GM06990 (cell line): ENCODE results near the gene MNX1.

ENCODE experiments used
- DNase-seq: peaks from one replicate; pipeline ENCODE4 v3.0.0-alpha.2; 2011; ENCODE audit not compliant: insufficient read length; ENCODE audit errors: extremely low read depth
- H3K27me3 ChIP-seq: replicated peaks from 2 replicates; pipeline ENCODE4 v1.6.0; 2011; ENCODE audit warnings: low read length; ENCODE audit not compliant: control insufficient read depth, insufficient read depth
- H3K36me3 ChIP-seq: 2 replicates; pipeline ENCODE4 v1.5.1; 2011; ENCODE audit warnings: low read length; ENCODE audit not compliant: control insufficient read depth, insufficient read depth
- H3K4me3 ChIP-seq: replicated peaks from 2 replicates; pipeline ENCODE4 v1.5.1; 2011; ENCODE audit warnings: low read depth, mild to moderate bottlenecking, control low read depth, low read length
- TF ChIP-seq, protein P1 (sequence below): IDR thresholded peaks from 2 replicates; pipeline ENCODE4 v1.5.1; 2011; ENCODE audit warnings: low read length, control low read depth, mild to moderate bottlenecking, inconsistent platforms; ENCODE audit not compliant: insufficient read depth, poor library complexity, severe bottlenecking

Gene MNX1

DNA sequence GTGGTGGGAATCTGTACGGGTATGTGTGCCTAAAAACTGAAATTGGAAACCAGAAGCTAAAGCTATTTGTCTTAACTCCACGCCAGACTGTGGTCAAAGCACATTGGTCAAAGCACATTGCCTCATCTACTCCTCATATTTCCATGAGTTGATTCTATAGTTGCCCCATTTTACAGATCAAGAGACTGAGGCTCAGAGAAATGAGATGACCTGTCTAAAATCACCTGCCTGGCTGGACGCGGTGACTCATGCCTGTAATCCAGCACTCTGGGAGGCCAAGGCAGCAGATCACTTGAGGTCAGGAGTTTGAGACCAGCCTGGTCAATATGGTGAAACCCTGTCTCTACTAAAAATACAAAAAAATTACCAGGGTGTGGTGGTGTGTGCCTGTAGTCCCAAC, 21.7 kb upstream of the MNX1 start:
- no peaks in the 10 kb centered on the region; the same call in 1 of the 2 replicates for H3K27me3 ChIP-seq
- no peak overlapping the region for H3K4me3 ChIP-seq
- TF ChIP-seq, protein P1, sequence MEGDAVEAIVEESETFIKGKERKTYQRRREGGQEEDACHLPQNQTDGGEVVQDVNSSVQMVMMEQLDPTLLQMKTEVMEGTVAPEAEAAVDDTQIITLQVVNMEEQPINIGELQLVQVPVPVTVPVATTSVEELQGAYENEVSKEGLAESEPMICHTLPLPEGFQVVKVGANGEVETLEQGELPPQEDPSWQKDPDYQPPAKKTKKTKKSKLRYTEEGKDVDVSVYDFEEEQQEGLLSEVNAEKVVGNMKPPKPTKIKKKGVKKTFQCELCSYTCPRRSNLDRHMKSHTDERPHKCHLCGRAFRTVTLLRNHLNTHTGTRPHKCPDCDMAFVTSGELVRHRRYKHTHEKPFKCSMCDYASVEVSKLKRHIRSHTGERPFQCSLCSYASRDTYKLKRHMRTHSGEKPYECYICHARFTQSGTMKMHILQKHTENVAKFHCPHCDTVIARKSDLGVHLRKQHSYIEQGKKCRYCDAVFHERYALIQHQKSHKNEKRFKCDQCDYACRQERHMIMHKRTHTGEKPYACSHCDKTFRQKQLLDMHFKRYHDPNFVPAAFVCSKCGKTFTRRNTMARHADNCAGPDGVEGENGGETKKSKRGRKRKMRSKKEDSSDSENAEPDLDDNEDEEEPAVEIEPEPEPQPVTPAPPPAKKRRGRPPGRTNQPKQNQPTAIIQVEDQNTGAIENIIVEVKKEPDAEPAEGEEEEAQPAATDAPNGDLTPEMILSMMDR, result no peak
- DNase-seq, result no peak
- no peaks in the 10 kb centered on the region for H3K36me3 ChIP-seq

DNA sequence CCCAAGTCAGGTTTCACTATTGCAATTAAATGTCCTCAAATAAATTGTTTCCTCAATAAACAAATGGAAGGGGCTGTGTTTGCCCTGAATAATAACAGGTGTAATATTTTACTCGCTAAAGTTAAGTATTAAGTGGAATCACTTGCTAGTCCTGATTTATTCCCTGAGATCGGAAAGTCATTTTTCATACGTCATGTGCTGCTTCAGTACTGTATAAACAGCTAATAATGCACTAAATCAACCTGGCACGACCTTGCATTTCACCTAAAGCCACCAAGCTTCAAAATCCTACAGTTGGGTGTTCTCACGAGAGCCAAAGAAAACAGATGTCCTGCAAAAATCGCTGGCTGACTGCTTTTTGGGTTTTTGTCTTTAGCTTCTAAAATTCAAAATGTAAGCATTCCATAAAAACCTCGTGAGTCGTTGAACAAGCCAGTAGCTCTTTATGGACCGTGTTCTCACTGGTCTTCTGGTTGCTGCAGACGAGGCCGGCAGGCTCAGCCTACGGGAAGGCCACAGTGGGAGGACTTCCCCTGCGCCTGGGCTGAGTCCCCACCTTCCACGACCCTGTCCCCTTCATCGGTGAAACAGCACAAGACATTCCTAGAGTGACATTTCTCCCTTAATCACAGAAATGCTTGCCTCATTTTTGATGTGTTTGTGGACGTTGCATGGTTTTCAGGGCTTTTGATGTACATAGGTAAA, 17.9 kb upstream of the MNX1 start:
- DNase-seq, result no peak
- TF ChIP-seq, protein P1, result no peak
- no peak overlapping the region for H3K4me3 ChIP-seq
- H3K36me3 ChIP-seq, result no peaks in the 10 kb centered on the region
- H3K27me3 ChIP-seq, result peaks cover 1% of the 10 kb centered on the region; the same call in 1 of the 2 replicates

DNA sequence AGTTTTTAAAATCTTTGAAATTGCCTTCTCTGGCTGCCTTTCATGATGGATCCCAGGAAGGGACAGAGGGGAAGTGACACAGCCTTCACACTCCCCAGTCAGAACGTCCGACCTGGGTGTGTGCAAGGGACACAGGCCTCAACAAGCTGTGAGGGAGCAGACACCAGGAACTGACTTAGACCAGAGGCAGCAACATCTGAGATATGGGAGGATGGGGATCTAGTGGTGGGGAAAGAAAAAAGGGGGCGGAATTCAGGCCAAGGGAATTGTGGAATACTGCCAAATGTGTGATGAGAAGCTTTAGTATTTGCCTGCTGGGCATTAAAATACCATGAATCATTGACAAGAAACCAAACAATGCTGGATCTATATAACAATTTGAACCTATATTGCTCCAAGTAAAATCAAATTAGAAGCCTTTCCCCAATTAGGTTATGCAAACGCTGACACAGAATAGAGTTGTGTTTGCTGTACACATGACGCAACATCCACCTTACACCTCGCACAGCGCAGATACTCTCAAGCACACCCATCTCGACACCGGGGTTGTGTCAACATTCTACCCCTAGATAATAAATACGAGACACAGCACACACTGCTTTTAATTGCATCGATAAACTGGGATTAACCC, 17.2 kb upstream of the MNX1 start:
- 0 out of 2 replicates have a peak, but pooled peaks cover 1% of the 10 kb centered on the region for H3K27me3 ChIP-seq
- TF ChIP-seq, protein P1, result no peak
- no peaks in the 10 kb centered on the region for H3K36me3 ChIP-seq
- H3K4me3 ChIP-seq, result no peak overlapping the region
- DNase-seq, result no peak

DNA sequence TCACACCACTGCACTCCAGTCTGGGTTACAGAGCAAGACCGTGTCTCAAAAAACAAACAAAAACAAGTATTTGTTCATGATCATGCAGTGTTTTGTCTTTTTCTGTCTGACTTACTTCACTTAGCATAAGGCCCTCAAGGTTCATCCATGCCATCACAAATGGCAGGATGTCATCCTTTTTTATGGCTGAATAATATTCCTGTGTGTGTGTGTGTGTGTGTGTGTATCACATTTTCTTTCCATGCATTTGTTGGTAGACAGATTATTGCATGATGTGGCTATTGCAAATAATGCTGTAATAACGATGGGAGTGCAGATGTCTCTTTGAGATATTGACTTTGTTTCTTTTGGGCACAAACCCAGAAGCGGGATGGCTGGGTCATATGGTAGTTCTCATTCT, 14.3 kb upstream of the MNX1 start:
- TF ChIP-seq, protein P1, result no peak
- Histone ChIP-seq H3K27me3 (peaks cover 4% of the 10 kb centered on the region), H3K36me3 (no peaks in the 10 kb centered on the region), H3K4me3 (no peak overlapping the region)
- no peak for DNase-seq

DNA sequence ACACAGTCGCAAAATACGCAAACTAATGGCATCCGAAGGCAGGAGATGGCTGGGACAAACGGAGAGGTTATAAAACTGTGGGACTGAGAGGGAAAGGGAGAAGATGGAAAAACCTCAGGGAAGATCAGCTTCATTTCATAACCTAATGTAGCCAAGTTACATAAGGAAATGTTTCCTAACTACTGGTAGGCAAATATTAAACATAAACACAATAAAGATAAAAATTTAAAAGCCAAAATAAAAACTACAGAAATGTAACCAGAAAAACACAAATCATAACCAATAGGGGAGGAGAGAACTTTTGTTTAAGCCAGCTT, 13.1 kb upstream of the MNX1 start:
- TF ChIP-seq, protein P1, result no peak
- DNase-seq, result no peak
- Histone ChIP-seq H3K36me3 (no peaks in the 10 kb centered on the region), H3K4me3 (no peak overlapping the region), H3K27me3 (peaks cover 4% of the 10 kb centered on the region)
